ELF-1 (cell line): Measurements from ENCODE around the gene PRKRA.
"Not testable (repeated sequence)": the region's sequence is repeated elsewhere in the genome, so short reads cannot be mapped to it uniquely, and the experiment has no call there.

Source experiments
- DNase-seq: peaks from one replicate; pipeline ENCODE4 v3.0.0-alpha.2; 2016; ENCODE audit warnings: low read depth, low spot score

Gene PRKRA

DNA sequence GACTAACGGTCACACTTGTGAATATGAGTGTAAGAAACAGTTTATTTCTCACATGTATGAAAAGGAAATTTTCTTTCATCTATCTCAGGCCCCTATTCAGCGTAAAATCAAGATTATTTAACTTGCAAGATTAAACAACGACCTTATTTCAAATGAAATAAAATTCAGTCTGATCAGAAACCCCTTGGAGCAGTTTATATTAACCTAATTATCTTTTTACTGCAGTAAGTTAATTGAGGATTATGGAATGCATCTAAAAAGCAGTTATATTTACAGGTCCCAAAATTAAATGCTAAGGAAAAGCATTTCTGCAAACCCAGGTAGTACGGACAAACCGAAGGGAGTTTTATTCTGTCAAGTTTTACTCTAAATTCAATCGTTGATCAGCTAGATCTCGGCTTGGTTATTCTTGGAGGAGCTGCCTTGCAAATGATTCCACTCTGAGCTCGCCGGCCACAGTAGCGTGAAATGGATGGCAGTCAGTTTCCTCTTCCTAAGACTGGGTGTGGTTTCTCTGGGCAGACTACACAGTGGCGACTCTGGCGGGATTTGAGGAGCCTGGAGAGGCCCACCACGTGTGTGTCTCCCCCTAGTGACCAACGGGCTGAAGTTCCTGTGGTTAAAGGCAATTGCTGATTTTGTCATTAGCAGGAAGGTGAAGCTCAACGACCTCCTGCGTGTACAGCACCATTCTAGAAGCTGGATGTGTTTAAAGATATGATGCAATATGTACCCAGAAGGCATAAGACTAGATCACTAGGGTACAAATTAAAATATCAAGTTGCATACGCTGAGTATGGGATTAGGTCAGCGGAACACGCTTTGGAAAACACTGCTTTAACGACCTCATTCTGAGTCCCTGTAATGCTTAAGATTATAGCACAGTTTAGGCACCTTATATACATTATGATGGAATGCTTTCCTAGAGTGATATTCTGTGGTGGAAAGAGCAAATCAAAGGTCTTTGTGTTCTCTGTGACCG lies 36.4 kb downstream of the PRKRA start:
- DNase-seq: peak; percentile 94

DNA sequence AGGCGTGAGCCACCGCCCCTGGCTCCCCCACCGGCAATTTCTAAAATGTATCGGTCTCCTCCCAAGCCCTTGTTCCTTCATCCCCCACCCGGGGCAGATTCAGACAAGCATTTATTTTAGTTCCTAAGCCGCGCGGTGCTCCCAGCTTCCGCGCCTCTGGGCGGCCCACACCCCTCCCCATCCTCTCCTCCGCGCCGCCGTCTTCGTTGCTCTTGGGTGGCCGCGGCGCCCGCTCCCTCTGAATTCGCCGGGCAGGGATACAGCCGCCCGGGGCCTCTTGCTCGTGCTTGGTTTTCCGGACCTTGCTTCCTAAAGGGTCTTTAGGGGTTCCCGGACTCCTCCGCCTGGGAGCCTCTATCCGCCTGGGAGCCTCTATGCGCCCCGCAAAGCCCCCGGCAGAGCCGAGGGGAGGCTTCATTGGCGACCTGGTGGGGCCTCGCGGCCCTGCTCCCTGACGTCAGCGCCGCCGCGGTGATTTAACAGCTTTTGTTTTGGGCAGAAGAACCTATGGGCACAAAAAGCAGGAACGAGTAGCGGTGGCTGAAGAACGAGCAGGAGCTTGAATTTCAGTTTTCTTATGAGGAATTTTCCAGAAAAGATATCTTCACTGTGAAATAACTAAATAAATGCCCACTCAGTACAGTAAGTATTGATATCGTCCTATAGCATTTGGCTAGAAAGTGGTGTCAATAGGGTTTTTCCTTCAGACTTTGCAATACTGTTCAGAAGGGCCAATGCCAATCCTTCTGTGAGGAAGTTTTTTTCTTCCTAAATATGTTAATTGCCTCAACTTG lies 37.3 kb downstream of the PRKRA start:
- DNase-seq: peak; percentile 93

DNA sequence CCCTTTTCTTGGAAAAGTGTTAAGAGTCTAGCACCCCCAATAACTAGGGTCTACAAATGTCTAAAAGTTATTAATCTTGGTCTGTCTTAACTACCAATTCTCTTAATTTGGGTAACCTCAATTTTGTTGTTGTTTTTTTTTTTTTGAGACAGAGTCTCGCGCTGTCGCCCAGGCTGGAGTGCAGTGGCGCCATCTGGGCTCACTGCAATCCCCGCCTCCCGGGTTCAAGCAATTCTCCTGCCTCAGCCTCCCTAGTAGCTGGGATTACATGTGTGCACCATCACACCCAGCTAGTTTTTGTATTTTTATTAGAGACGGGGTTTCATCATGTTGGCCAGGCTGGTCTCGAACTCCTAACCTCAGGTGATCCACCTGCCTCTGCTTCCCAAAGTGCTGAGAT lies 38.5 kb downstream of the PRKRA start:
- DNase-seq: not testable (repeated sequence)

DNA sequence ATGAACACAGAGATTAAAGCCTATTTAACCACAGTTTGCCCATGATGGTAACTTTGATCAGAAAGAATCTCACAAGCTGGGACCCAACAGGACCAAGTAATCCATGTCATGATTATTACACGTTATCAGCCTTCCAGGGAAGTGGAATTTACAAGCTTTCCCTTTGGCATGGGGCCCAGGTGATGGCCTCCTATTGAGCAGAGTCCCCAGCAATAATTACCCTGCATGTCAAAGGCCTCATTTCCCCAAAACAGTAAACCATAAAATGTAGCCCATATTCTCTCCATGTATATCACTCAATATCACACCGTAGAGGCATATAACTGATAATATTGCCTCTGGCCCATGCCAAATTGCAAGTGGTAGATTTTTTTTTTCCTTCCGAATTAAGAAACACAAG lies 38.9 kb downstream of the PRKRA start:
- no peak for DNase-seq

DNA sequence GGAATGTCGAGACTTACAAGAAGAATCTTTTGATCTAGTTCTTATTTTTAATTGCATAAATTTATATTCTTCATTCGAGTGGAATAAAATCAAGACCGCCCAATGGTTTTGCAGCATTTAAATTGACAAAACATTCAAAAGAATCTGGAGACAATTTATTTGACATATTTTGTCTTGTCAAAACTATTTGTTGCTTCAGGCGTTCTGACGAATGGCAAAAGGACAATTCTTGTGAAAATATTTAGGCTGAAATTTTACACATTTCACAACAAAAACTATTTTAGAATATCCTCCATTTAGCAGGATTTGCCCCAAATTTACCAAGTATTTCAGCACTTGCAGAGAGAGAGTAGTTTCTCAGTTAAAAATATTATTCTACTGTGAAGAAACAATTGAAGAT lies 41.7 kb downstream of the PRKRA start:
- DNase-seq: no peak

DNA sequence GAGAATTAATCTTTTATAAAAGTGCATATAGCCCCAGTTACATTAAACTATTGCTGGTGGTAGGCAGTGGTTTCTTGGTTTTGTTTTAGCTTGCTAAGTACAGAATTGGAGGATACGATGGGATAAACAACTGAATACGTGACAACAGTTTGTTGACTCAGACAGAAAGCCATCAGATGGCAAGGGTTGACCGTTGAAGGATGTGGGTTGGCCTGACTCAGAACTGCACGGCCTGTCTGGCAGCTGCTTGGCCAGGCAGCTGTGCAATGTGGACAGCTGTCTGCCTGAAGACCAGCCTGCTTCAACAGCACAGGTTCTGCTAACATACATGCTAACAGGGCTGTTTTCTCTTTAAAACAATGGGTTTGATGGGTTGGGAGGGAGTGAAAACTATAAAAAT lies 46.6 kb downstream of the PRKRA start:
- no peak for DNase-seq

DNA sequence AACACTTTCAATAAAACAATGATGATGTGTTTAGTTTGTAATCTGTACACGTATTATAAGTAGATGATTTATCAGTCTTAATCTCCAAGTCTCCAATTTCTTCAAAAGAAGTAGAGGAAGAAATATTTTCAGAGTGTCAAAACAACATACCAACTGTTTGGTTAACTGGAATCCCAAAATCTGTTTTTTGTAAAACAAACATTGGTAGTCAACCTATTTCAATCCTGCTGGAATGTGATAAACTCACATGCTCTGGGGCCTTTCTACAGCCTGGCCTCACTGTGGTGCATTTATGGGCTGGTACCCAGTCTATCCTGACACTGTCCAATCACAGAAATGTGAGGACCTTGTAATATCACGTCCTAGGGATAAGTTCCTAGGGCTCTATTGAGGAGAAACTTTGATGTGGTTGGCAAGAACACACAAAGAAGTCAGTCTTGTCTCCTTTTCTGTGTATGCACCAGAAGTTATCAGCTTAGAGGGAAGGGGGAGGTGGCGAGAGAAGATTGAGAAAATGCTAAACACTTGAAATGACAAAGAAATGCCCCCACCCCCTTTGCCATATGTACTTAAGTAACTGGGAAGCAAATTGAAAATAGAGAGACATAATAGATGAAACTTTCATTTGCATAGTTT lies 47.2 kb downstream of the PRKRA start:
- DNase-seq: no peak

DNA sequence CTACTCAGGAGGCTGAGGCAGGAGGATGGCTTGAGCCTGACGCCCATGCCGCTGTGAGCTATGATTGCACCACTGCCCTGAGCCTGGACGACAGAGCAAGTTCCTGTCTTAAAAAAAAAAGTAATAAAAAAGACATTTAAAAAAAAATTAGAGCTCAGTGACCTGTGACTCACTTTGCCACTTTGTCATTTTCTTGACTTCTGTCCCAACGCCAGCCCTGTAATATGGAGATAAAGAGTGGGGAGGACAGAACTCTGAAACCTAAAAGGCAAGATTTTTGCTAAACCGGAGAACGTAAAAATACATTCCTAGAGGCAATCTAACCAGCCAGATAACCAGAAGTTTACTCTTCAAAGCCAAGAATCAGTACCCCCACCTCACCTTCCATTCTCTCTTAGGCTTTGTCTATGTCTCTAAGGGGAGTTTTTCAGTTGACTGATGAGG lies 49.0 kb downstream of the PRKRA start:
- no peak for DNase-seq

DNA sequence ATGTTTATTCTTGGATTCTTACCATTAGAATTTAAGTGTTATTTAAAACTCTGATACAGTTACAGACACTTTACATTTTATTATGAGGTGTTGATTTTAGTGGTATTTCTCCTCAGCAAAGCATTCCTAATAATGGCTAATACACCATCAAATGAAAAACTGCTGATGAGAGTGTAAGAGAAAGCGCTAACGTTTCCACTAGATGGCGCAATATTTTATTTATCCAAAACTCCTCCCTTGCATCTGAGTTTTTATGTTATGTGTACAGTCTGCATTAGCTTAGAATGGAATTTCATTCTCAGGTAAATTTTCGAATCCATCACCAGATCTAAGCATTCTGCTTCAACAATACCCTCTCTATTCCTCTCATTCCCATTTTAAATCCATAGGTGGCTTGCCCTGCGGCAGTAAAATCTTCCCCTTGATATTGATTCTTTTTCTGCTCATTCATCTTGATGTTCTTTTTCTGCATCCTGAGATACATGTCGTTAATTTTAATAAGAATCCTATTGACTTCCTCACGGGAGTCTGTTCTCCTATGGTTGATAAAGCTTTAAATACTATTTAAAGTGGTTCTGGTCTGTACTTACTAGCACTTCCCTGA lies 53.9 kb downstream of the PRKRA start:
- DNase-seq: no peak

DNA sequence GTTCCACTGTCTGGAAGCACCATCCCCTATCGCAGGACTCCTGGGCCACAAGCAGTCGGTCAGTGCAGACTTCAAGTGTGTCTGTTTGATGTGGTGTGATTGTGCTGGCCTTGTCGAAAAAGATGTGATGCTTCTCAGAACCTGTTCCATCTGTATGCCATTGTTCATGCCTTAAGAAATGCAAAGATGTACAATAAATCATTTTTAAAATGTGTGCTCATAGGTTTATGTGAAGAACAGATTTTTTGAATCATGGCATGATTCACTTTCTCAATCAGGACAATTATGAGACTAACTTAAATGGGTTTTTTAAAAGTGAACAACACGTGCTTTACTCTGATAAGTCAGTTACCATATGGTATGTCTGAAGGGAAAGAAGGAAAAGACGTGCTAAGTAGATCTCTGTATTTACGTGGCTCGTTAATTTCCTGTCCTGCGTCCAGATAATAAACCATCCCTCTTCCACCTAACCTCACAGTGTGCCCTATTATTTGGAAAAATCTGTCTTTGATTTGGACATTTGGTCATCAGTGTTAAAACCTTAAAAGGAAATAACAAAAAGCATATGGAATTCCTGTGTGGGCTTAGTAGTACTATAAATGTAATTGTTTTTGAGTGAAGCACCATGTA lies 54.9 kb downstream of the PRKRA start:
- no peak for DNase-seq

DNA sequence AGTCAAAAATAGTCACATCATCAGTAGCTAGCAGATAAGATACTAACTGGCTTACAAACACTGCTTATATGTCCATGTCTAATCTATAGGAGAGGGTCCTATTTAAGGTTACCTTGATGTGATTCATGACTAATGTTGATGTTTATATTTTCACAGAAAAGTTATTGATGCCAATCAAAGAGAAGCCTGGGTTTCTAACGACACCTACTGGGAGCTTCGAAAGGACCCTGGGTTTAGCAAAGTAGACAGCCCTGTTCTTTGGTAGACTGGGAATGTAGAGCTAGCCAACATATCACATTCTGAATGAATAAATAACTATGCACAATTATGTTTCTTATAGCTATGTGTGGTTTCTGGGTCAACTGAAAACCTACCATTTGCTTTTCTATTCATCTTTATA lies 55.7 kb downstream of the PRKRA start:
- DNase-seq: no peak

DNA sequence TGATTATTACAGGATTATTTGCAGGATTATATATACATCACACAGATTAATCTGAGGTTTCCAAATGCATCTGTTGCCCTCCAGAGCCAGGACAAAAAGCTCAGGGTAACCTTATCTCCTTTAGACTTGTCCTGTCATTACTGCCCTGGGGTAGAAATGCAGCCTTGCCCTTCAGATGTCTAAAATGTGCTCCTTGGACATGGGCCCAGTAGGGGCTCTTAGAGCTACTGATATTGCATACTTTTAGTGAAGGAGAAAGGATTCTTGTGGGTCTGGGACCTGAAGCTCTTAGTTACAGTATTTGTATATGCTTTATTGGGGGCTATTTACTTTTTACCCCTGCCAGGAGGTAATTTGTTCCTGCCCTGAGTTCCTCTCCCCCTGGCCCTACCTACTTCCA lies 56.1 kb downstream of the PRKRA start:
- DNase-seq: no peak

DNA sequence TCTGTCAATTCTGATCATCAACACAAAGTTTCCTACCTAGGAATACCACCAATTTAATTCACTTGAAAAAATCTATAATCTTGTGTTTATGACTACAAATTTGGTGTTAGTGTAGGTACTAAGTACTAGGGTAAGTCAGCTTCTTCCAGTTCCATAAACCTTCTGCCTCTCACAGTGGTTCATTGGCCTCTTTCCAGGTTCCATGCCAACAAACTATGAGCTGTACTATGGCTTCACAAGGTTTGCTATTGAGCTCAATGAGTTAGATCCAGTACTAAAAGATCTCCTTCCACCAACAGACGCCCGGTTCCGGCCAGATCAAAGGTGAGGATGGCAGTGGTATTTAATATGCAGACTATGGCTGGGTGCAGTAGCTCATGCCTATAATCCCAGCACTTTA lies 58.8 kb downstream of the PRKRA start:
- no peak for DNase-seq

DNA sequence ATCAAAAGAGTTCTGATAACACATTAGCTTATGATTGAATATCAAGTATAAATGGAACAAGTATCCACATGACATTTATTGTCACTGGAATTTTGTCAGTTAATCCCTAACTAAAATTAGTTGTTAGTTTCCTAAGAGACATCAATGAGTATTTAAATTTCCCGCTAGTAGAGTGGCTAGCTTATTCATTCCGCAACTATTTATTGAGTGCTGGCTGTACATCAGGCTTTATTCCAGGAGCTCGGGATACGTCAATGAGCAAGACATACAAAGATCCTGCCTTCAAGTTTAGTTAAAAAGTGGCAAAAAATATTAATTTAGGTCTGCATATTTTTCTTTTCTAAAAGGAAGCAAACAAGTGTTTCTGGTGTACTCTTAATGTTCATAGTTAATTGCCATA lies 59.3 kb downstream of the PRKRA start:
- DNase-seq: no peak

DNA sequence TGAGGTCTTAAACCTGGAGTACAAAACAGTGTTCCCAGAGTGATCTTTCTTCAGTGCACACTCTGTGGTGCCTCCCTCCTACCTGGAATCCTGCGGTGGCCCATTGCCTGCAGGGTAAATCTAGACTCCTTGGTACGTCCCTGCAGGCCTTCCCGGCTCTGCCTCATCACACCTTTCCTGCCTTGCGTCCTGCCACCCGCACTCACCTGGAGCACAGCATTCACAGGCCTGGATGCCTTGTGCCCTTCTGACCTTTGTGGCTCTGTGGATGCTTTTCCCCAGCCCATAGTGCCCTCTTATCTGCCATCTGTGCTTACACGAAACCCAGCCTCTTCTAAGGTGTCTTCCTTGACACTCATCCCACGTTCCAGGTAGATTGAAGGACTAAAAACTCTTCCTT lies 62.7 kb downstream of the PRKRA start:
- peak; percentile 12 for DNase-seq

DNA sequence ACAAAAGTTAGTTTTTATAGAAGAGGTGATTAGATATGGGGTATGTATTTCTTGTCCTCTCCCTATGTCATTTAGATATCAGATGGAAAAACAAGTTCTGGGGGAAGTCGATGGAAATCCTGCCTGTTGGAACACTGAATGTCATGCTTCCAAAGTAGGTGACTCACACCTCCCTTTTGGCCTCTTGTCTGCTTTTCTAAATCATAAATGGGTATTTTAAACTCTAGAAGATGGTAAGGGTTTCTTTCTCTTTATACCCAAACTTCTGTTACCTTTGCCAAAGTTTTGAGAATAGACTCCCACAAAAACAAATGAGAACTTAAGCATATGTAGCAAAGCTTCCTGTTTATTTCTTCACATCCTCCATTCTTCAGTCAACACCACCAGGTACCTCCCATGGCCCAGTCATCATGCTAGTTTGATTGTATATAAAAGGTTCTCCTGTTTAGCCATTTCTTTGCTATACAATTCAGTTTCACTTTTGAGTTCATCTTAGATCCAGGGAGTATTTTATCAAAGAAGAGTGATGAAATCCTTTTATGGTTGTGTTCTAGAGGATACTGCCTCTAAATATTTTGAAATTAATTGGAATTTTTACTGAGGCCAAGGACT lies 63.9 kb downstream of the PRKRA start:
- DNase-seq: no peak

DNA sequence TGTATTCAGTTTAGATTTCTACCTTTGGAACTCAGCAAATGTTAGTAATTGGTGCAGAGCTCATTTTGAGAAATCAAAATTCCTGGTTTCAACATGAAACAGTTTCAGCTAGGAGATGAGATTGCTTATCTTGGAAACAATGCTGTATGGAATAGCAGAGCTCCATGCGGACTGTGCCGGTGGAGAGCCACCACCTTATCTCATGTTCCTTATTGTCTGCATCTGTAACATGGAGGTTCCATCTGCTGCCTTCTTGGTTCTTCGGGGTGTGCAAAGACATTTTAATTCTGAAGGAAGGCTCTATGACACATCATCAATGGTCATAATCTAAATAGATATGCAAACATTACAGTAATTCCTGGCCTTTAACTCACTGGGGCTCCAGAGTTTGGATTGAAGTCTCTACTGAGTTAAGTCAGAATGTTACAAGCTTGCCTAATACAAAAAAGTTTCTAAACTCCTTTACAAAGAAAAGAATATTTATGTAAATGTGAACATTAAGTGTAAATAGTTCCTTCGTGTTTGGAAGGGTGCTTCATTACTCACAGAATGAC lies 65.3 kb downstream of the PRKRA start:
- DNase-seq: no peak

DNA sequence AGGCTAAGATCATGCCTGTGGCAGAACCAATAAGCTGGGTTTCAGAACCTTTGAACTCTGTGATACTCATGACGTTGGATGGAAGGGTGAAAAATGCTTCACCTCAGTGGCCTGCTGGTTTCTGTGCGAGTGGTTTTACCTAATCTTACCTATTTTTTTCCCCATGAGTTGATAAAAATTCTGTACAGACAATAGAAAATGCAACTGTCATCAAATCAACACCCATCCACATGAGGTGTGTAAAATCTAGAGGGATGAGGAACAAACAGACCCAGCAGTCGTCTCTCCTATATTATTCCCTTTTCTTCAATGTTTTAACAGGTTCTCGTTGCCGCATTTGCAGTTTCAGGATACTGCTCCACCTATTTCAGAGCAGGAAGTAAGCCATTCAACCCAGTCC lies 67.3 kb downstream of the PRKRA start:
- no peak for DNase-seq
